Thoracic aorta (tissue), 2 donors: ENCODE results near the gene RRAD. TPM values are rescaled to one million over a fixed set of nuclear protein-coding genes. Genes with fewer than 3 reads are reported as not detected.
A peak's percentile ranks its signal among the peaks of the same experiment; 100 is the strongest.

Experiments
- ATAC-seq: fragments of 150-250 bp; one replicate; pipeline ENCODE4 v1.8.0; 2017; ENCODE audit warnings: low read depth; ENCODE audit not compliant: insufficient number of reproducible peaks, low FRiP score
- DNase-seq: peaks from one replicate; pipeline ENCODE4 v3.0.0-alpha.2; 2020; ENCODE audit warnings: low spot score
- H3K27ac ChIP-seq, 2 donors: fragments of 200-600 bp; sonication (generic); 1 replicate in 1 of 2; 2 replicates in 1 of 2; pipeline ENCODE4 v1.5.1; 2016; ENCODE audit warnings: mild to moderate bottlenecking in 2 of 2, moderate library complexity in 2 of 2
- H3K27me3 ChIP-seq: fragments of 200-600 bp; sonication (generic); replicated peaks from 2 replicates; pipeline ENCODE4 v1.6.0; 2016; ENCODE audit warnings: mild to moderate bottlenecking; ENCODE audit not compliant: insufficient read depth
- H3K36me3 ChIP-seq: fragments of 200-600 bp; sonication (generic); one replicate; pipeline ENCODE4 v1.5.1; 2016
- H3K4me1 ChIP-seq, 2 donors: fragments of 200-600 bp; sonication (generic); 1 replicate in 1 of 2; 2 replicates in 1 of 2; pipeline versions ENCODE4 v1.5.1 to v1.6.0; 2016; ENCODE audit warnings: low read depth in 2 of 2, mild to moderate bottlenecking in 1 of 2; ENCODE audit not compliant: control insufficient read depth in 1 of 2
- H3K4me3 ChIP-seq: fragments of 200-600 bp; sonication (generic); 2 replicates; pipeline ENCODE4 v1.5.1; 2016; ENCODE audit warnings: mild to moderate bottlenecking
- H3K9me3 ChIP-seq: fragments of 200-600 bp; sonication (generic); 2 replicates; pipeline ENCODE4 v1.5.1; 2016
- total RNA-seq, 2 donors: library from RNA; depleted of rRNA; stranded (reverse); fragments of >200 nt; gene quantifications; one replicate each; pipeline versions ENCODE4 v1.1.0 to v1.2.3, GENCODE V29; 2016
- TF ChIP-seq, protein P1 (sequence below): fragments of 200-600 bp; sonication (generic); IDR thresholded peaks from one replicate; pipeline ENCODE4 v1.5.1; 2019; ENCODE audit warnings: antibody characterized with exemption

RRAD gene
- total RNA-seq, 2 donors from 2014 or later: 43.2 to 88.3 TPM

DNA sequence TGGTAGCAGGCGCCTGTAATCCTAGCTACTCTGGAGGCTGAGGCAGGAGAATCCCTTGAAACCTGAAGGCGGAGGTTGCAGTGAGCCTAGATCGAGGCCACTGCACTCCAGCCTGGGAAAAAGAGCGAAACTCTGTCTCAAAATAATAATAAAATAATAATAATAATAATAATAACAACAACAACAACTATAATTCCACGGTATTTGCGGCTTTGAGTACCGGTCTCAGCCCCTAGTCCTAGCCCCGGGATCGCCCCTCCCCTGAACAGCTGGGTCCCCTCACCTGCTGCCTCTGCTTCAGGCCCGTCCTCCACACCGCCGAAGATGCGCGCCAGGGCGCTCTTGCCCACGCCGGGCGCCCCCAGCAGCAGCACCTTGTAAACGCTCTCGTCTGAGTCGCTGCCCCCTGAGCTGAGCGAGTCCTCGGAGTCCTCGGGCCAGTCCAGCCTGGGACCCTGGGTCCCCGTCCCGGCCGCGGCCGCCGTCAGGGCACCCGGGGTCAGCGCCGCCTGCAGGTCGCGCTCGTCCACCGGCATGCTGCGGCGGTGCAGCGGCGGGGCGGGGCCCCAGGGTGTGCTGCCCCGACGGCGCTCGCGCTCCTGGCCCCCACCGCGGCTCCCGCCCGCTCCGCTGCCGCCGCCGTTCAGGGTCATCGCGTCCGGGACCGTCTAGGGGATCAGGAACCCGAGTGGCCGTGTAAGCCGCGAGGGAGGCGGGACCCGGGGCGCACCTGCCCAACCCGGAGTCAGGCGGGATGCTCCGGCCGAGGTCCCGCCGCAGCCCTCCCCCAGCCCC, 611 bp downstream of the RRAD start:
- Histone ChIP-seq H3K4me1 (peaks cover 27 to 67% of the 10 kb centered on the region in 2 donors), H3K4me3 (peak overlapping the region; percentile 84), H3K36me3 (peaks cover 7% of the 10 kb centered on the region), H3K9me3 (no peaks in the 10 kb centered on the region), H3K27ac (peak overlapping the region; percentile 95), H3K27me3 (no peaks in the 10 kb centered on the region)
- TF ChIP-seq, protein P1, sequence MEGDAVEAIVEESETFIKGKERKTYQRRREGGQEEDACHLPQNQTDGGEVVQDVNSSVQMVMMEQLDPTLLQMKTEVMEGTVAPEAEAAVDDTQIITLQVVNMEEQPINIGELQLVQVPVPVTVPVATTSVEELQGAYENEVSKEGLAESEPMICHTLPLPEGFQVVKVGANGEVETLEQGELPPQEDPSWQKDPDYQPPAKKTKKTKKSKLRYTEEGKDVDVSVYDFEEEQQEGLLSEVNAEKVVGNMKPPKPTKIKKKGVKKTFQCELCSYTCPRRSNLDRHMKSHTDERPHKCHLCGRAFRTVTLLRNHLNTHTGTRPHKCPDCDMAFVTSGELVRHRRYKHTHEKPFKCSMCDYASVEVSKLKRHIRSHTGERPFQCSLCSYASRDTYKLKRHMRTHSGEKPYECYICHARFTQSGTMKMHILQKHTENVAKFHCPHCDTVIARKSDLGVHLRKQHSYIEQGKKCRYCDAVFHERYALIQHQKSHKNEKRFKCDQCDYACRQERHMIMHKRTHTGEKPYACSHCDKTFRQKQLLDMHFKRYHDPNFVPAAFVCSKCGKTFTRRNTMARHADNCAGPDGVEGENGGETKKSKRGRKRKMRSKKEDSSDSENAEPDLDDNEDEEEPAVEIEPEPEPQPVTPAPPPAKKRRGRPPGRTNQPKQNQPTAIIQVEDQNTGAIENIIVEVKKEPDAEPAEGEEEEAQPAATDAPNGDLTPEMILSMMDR: peak; percentile 43
- ATAC-seq: no peak
- no peak for DNase-seq

DNA sequence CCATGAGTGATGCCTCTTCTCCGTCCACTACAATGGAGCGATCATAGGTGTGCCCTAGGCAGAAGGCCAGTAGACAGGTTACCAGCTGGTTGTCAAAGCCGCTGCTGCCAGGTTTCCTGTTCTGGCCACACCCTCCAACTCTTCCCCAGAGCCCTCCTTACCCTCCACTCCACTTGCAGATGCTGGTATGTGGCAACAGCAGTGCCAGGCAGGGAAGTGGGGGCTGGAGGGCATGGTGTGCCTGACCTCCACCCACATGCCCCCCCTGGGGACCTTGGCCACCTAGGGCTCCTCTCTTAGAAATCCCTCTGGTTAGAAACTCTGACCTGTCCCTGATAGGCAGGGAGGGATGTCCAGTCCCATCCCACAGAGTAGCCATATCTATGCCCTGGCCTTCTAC, 1.5 kb downstream of the RRAD start:
- no peaks in the 10 kb centered on the region for H3K9me3 ChIP-seq
- peak overlapping the region; percentile 95 for H3K27ac ChIP-seq
- peaks cover 27 to 65% of the 10 kb centered on the region in 2 donors for H3K4me1 ChIP-seq
- H3K4me3 ChIP-seq: peak overlapping the region; percentile 84
- no peak for DNase-seq
- TF ChIP-seq, protein P1: no peak
- no peaks in the 10 kb centered on the region for H3K27me3 ChIP-seq
- no peak for ATAC-seq
- H3K36me3 ChIP-seq: peaks cover 7% of the 10 kb centered on the region

DNA sequence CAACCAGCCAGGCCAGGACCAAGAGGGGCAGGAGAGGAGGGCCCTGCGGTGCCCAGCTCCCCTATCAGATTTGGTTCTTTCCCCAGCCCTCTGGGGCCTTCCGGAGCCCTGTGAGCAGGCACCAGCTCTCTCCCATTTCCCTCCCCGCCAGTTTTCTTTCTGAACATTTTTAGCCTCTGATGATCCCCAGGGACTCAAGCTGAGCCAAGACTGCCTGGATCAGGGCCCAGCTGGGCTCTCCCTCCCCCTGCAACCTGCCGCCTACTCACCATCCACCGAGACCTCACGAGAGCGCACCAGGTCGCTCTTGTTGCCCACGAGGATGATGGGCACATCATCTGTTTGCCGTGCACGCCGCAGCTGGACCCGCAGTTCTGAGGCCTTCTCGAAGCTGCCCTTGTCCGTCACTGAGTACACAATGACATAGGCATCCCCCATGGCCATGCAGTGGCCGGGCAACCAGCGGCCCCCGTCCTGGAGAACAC, 2.0 kb downstream of the RRAD start:
- ATAC-seq (peak; percentile 20), DNase-seq (no peak)
- Histone ChIP-seq H3K4me1 (peaks cover 27 to 59% of the 10 kb centered on the region in 2 donors), H3K4me3 (peak overlapping the region; percentile 84), H3K27me3 (no peaks in the 10 kb centered on the region), H3K36me3 (peaks cover 7% of the 10 kb centered on the region), H3K27ac (peak overlapping the region; percentile 95), H3K9me3 (no peaks in the 10 kb centered on the region)
- TF ChIP-seq, protein P1: no peak

DNA sequence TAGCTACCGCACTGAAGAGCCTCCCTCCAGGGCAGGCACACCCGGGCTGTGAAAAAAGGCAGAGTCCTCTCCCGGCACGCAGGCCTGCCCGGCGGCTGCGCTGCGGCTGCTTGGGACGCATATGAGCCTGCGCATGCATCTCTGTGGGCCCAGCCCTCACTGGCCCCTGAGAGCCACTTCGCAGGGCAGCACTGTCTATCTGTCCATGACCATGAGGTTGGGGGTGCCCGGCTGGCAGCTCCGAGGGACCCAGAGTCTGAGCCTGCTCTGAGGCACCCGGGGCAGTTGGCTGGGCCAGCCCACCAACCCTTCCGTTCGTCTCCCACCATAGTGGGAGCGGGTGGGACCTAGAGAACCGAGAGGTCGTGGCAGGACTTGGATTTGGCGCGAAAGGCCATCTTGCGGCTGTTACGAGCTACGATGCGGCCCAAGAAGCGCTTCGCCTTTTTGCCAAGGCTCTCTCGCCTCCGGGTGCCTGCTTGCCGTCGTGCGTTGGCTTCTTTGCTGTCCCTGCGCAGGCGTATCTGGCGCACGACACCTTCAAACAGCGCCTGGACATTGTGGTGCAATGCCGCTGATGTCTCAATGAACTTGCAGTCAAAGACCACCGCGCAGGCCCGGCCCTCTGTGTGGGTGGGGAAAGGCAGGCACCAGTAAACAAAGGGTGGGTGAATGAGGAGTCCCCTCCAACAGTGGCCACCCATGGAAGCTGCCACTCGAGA, 3.4 kb downstream of the RRAD start:
- Histone ChIP-seq H3K4me3 (no peak overlapping the region), H3K9me3 (no peaks in the 10 kb centered on the region), H3K27ac (no peak overlapping the region), H3K4me1 (peaks cover 21 to 45% of the 10 kb centered on the region in 2 donors), H3K27me3 (no peaks in the 10 kb centered on the region), H3K36me3 (peaks cover 7% of the 10 kb centered on the region)
- DNase-seq (no peak), ATAC-seq (no peak)
- TF ChIP-seq, protein P1: no peak

DNA sequence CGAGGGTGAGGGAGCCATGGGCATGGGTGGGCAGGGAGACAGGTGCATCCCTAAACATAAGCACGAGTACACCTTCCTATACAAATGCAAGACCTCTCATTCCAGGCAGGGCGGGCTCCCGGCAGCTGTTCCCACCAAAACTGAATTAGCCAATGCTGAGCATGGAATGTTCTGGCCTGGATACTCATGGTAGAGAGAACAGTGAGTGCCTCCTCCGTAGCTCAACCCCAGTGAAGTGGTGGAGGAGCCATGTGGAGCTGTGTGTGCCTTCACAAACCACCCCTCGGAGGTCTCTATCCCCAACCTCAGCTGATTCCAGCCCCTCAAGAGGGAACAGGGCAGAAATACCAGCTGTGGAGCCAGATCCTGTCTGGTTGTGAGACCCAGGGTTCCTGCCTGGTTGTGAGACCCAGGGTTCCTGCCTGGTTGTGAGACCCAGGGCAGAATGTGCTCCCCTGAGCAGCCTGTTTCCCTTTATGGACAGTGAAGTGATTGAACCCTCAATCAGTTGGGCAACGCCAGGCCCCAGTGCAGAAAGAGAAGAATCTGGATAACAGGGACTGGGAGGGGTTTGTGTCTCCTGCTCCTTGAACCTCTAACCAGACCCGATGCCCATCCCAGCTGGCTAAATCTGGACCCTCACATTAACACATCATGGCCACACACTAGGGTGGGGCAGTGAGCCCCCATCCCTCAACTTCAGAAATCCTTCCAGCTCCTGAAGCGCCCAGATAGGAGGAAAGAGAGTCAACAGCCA, 4.2 kb downstream of the RRAD start:
- H3K4me3 ChIP-seq: no peak overlapping the region
- no peaks in the 10 kb centered on the region for H3K27me3 ChIP-seq
- peaks cover 15 to 37% of the 10 kb centered on the region in 2 donors for H3K4me1 ChIP-seq
- H3K9me3 ChIP-seq: no peaks in the 10 kb centered on the region
- ATAC-seq (no peak), DNase-seq (no peak)
- no peak overlapping the region for H3K27ac ChIP-seq
- peaks cover 7% of the 10 kb centered on the region for H3K36me3 ChIP-seq
- TF ChIP-seq, protein P1: no peak
